GM12892 (cell line): ENCODE measurements around the gene KCNK16. TPM values are rescaled to one million over a fixed set of nuclear protein-coding genes. Genes with fewer than 3 reads are reported as not detected.

ENCODE experiments used
- DNase-seq: peaks from one replicate; pipeline ENCODE4 v3.0.0; 2011; ENCODE audit not compliant: insufficient read length
- FAIRE-seq: peaks from 2 replicates; lab custom pipeline; 2011; peaks lifted over from hg19 to GRCh38; lab: Jason Lieb, UNC
- POLR2A ChIP-seq: IDR thresholded peaks from 2 replicates; pipeline ENCODE4 v1.6.1; 2011; ENCODE audit warnings: low read depth, low read length, control low read depth
- POLR2AphosphoS5 ChIP-seq: IDR thresholded peaks from 2 replicates; pipeline ENCODE4 v1.6.1; 2011; ENCODE audit warnings: low read depth, low read length, control low read depth
- TAF1 ChIP-seq: IDR thresholded peaks from 2 replicates; pipeline ENCODE4 v1.6.1; 2011; ENCODE audit warnings: low read depth, mild to moderate bottlenecking, control low read depth, low read length, borderline replicate concordance
- polyA plus RNA-seq: library from polyadenylated mRNA; unstranded; fragments of >200 nt; gene quantifications from one replicate; pipeline ENCODE4 v1.2.1, GENCODE V29; 2012; ENCODE audit warnings: missing spikeins, inconsistent platforms; ENCODE audit not compliant: missing spikeins

KCNK16 gene
- polyA plus RNA-seq = not detected

DNA sequence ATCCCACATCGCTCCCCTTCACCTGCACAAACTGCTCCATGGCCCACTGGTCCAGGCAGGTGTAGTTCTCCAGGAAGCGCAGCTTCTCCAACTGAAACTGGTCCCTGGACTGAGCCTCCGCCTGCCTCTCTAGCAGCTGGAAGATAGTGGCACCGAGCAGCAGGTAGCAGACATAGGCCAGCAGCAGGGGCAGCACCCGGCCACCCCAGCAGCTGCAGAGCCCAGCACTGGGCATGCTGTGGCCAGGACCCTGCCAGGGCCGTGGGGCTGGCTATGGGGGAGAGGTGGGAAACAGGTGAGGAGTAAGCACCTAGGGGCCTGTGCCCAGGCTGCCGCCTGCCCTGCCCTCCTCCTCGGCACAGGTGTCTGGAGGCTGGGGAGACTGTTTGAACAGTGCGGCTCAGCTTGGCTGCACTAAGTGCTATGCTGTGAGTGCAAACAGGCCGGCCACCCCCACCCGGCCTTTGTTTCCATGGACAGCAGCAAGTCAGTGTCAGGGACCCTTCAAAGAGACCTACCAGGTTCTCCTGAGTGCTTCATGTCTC is at the start of gene KCNK16:
KCNK16 (minus strand) TSS at position 397 of the 545 bp plus-strand sequence; CDS start at position 235, 162 bp downstream.
- TF ChIP-seq POLR2A = no peak
- no peak for TF ChIP-seq POLR2AphosphoS5
- no peak for TF ChIP-seq TAF1
- DNase-seq (no peak), FAIRE-seq (no peak)

DNA sequence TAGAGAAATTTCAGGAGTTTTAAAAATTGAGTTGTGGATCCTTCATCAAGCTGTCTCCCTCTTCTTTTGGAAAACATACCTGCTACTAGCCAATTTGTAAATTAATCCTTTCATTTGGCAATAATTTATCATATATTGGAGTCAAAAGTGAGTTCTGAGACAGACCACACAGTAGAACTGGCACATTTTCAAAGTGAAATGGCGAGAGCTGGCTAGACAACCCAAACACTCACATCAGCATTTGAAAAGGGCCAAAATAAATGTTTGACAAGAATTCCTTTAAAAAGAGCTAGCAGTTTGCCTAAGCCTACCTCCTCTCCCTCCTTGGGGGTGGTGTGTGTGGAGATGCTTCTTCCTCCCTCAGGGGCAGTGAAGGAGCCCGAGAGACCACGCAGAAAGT is 47.9 kb upstream of the KCNK16 start:
- TF ChIP-seq POLR2A (no peak), POLR2AphosphoS5 (no peak), TAF1 (no peak)
- DNase-seq = no peak
- FAIRE-seq = no peak

DNA sequence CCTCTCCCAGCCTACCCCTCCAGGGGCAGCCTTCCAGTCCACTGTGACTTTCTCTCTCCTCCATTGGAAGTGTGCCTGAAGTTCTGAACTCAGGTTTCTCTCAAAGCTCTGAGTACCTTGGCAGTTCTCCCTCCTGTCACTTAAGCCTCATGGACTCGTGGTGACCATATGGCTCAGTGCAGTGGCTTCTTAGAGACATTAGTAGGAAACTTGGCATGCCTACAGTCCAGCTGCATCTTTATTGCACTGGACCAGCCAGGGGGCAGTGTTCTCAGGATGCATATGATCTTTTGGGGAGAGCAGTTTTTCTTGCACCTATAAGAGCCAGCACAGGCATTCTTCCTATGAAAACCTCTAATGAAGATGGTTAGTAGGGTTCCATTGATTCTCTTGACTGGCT is 47.5 kb upstream of the KCNK16 start:
- FAIRE-seq (no peak), DNase-seq (no peak)
- TF ChIP-seq TAF1 (no peak), POLR2A (no peak)

DNA sequence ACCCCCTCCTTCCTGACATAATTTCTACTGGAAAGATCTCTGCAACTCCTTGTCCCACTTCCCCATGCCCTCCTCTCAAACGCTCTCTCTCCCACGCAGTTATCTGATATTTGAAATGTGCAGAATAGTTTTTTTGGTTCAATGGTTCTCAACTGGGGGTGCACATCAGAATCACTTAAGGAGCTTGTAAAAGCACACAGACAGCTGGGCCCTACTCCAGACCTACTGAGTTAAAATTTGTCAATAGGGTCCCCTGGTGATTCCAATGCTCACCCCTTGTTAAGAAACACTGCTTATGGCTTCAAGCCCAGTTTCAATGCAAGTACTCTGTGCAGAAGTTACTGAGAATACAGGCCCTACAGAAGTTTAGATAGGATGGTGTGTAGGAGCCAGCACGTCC is 45.2 kb upstream of the KCNK16 start:
- TF ChIP-seq TAF1 = no peak
- TF ChIP-seq POLR2A = no peak
- TF ChIP-seq POLR2AphosphoS5 = no peak
- FAIRE-seq (no peak), DNase-seq (no peak)

DNA sequence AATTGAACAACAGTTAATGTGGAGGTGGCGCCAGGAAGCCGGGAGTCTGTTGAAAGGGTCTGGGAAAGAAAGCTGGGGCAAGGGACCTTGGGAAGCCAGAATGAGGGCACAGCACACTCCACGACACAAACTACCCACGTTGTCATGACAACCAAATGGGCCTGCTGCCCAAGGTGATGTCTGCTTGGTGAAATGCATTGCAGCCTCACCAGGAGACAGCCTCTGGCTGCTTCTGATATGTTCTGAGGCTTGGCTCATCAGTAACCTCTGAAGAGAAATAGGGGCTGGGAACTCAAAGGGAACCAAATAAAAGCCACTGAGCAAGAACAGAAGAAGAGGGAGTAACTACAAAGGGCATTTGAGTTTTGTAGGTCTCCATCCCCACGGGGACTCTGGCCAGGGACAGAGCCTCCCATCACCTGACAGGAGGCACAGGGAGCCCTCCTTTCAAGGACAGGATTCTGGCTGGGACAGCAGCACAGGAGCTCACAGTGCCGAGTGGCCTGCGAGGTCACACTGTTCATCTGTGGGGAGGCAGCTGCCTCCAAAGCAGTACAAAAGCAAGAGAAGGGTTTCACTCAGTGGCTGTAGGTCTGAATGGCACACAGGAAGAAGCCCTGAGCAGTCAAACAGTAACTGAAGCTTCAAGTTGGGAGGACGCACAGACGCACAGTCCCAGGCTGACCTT is 44.6 kb upstream of the KCNK16 start:
- TF ChIP-seq POLR2AphosphoS5 = no peak
- no peak for TF ChIP-seq POLR2A
- TF ChIP-seq TAF1 = no peak
- no peak for FAIRE-seq
- no peak for DNase-seq

DNA sequence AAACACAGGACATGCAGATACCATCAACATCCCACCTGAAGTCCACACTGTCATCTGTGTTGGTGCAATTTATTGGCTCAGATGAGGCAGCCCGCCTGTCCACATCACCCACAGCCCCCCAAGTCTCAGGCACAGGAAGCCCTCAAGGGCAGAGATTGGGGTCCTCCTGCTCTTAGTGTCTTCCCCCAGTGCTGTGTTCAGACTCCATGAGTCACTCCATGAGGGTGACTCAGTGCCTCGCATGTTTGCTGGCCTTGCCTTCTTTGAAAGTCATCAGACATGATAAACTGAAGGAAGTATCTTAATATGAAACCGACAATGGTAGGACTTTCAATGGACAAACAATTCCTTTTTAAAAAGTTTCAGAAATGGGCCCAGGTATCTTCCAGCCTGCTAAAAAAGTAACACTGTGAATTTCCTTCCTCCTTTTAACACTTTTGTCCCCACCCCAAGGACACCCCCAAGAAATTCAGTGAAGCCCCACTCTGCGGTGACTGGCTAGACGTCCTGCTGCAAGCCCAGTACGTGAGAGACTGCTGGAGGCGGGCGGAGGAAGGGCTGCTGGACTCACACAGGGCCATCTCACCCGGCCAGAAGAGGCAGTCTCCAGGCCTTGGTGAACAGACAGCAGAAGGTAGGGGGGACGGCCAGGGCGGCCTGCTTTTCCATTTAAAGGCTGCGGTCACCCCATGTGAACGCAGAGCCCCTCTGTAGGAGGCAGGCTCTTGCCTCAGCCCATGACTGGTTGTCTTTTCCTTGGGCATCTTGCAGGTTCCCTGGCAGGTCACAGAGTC is 43.0 kb upstream of the KCNK16 start:
- TF ChIP-seq TAF1 = no peak
- no peak for FAIRE-seq
- no peak for DNase-seq

DNA sequence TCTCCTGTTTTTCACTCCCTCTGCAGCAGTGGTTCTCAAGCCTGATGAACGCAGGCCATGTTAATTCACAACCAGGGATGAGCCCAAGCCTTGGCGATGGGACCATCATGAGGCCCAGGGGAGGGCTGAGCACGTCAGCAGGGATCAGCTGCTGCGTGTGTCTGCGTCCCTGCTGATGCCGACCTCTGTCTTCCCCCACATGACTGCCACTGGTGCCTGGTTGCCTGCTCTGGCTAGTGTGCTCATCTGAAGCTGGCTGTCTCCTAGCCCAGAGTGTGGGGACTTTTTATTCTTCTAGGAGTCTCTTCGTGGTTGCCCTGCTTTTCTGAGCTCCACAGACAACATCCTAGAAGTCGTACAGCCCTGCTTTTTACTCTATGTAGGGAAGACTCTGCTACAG is 40.8 kb upstream of the KCNK16 start:
- no peak for TF ChIP-seq POLR2AphosphoS5
- no peak for TF ChIP-seq TAF1
- TF ChIP-seq POLR2A = no peak
- FAIRE-seq (no peak), DNase-seq (no peak)

DNA sequence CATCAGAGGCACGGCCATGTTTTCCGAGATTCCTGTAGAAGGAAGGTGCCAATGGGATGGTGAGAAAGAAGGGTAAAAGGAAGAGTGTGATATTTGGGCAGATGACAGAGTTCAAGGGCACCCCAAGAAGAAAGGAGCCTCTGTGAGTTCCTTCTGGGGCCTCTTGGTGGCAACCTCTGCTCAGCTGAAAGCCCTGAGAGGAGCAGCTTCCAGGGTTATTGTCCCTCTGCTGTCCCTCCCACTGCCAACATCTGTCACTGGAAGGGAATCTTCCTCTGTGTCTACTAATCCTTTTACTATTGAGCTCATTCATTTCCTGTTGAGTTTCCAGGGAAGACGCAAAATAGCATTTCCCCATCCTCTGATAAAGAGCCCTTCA is 40.0 kb upstream of the KCNK16 start:
- DNase-seq (no peak), FAIRE-seq (no peak)
- no peak for TF ChIP-seq POLR2A
- TF ChIP-seq TAF1 = no peak
- TF ChIP-seq POLR2AphosphoS5 = no peak

DNA sequence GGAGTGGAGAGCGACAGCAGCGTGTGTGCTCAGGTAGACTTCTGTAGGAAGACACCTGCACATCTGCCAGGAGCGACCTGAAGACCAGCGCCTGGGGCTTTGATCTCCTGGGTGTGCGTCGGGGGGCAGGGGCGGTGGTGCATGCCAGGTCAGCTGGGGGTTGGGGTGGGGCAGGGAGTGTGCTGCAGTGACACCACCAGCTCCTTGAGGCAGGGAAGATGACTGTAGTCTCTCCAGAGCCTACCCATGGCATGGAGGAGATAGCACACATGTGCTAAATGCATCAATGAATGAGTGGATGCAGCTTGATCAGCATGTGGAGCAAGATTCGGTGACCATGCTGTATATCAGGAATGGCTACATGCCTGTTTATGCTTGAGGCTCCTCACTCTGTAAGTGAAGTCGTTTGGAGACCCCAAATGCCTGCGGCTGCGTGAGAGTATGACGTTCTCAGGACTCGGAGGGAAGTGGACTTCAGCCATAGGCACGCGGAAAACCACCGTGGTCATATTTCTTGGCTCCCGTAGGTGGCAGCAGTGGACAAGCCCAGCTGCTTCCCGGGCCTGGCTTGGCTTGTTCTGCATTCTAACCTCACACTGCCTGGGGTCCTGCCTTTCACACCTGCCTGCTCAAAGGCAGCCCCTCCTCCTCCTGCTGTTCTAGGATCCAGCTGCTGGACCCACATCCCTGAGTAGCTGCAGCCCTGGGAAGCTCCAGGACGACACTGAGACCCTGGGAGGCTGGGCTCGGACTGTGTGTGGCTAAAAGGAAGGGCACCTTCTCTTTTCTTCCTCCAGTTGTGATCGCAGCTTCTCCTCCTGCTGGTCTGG is 39.4 kb upstream of the KCNK16 start:
- peak; percentile 71 for DNase-seq
- FAIRE-seq = peak; percentile 87
- no peak for TF ChIP-seq TAF1
- no peak for TF ChIP-seq POLR2A
- no peak for TF ChIP-seq POLR2AphosphoS5

DNA sequence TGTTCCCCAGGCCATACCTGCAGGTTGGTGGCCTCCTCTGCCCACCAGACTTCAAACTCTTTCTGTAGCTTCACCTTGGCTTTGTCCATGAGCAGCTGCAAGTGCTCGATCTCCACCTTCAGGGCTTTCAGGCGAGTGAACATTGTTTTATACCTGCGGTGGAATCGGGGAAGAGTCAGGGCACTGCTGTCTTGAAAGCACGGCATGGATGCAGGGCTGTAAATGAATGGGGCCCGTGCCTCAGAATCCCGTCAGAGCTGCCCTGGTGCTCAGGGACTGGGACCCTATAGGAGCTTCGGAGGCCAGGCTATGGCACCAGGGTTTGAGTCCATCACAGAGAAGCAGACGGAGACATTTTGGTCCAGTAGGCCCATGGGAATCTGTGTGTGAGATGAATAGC is 37.9 kb upstream of the KCNK16 start:
- DNase-seq (no peak), FAIRE-seq (no peak)
- no peak for TF ChIP-seq POLR2A
- TF ChIP-seq TAF1 = no peak
- TF ChIP-seq POLR2AphosphoS5 = no peak
